IPS DF 4.7 (cell line): ENCODE data around the gene RAB11FIP3.
"Not testable (repeated sequence)": the region's sequence is repeated elsewhere in the genome, so short reads cannot be mapped to it uniquely, and the experiment has no call there.

ENCODE experiments used
- DNase-seq: peaks from one replicate; pipeline ENCODE4 v3.0.0-alpha.2; 2013; ENCODE audit warnings: low spot score; ENCODE audit errors: extremely low read depth

RAB11FIP3 gene

GRCh38 chr16:391885-392335 is 33.5 kb upstream of the RAB11FIP3 start:
- no peak for DNase-seq

GRCh38 chr16:392450-393030 is 32.9 kb upstream of the RAB11FIP3 start:
- DNase-seq: no peak

GRCh38 chr16:396199-396598 is 29.2 kb upstream of the RAB11FIP3 start:
- no peak for DNase-seq

- no peak for DNase-seq
Observed at GRCh38 chr16:396605-397004, 28.8 kb upstream of the RAB11FIP3 start.

GRCh38 chr16:397135-397661 is 28.3 kb upstream of the RAB11FIP3 start, which contains the start of gene NME4:
Gene NME4 (plus strand): TSS chr16:397199. CDS start chr16:397223, 24 bp downstream.
- no peak for DNase-seq

GRCh38 chr16:397736-398332 is 27.6 kb upstream of the RAB11FIP3 start:
- no peak for DNase-seq

GRCh38 chr16:398561-399339 is 26.7 kb upstream of the RAB11FIP3 start:
- no peak for DNase-seq

- DNase-seq: no peak
Observed at GRCh38 chr16:399340-400019, 26.0 kb upstream of the RAB11FIP3 start.

- no peak for DNase-seq
Observed at GRCh38 chr16:400061-400591, 25.3 kb upstream of the RAB11FIP3 start.

GRCh38 chr16:401468-402348 is 23.7 kb upstream of the RAB11FIP3 start, which contains the start of gene DECR2:
Gene DECR2 (plus strand): TSS chr16:401885. CDS start chr16:401964, 79 bp downstream.
- DNase-seq: no peak

GRCh38 chr16:404971-405486 is 20.4 kb upstream of the RAB11FIP3 start:
- DNase-seq: no peak

- no peak for DNase-seq
Observed at GRCh38 chr16:405548-406506, 19.6 kb upstream of the RAB11FIP3 start.

GRCh38 chr16:407253-407652 is 18.2 kb upstream of the RAB11FIP3 start:
- no peak for DNase-seq

- no peak for DNase-seq
Observed at GRCh38 chr16:410516-411178, 14.8 kb upstream of the RAB11FIP3 start.

GRCh38 chr16:411576-412265 is 13.7 kb upstream of the RAB11FIP3 start:
- no peak for DNase-seq

GRCh38 chr16:414395-415169 is 10.9 kb upstream of the RAB11FIP3 start:
- DNase-seq: no peak

- not testable (repeated sequence) for DNase-seq
Observed at GRCh38 chr16:415170-415498, 10.3 kb upstream of the RAB11FIP3 start.
